HL-60 (cell line): ENCODE measurements around the gene DHRSX.

ENCODE experiments used
- GABPA ChIP-seq: IDR thresholded peaks from 2 replicates; pipeline ENCODE4 v1.6.1; 2012; ENCODE audit warnings: low read depth
- POLR2AphosphoS5 ChIP-seq: IDR thresholded peaks from 2 replicates; pipeline ENCODE4 v1.6.1; 2012; ENCODE audit warnings: low read depth
- TF ChIP-seq, protein P1 (sequence below): IDR thresholded peaks from one replicate; pipeline ENCODE4 v1.5.1; 2011; ENCODE audit warnings: low read length, control low read depth, inconsistent platforms; ENCODE audit not compliant: insufficient read depth
- TF ChIP-seq, protein P2 (sequence below): IDR thresholded peaks from 2 replicates; pipeline ENCODE4 v1.6.1; 2012; ENCODE audit warnings: low read depth; ENCODE audit not compliant: insufficient replicate concordance

DNA sequence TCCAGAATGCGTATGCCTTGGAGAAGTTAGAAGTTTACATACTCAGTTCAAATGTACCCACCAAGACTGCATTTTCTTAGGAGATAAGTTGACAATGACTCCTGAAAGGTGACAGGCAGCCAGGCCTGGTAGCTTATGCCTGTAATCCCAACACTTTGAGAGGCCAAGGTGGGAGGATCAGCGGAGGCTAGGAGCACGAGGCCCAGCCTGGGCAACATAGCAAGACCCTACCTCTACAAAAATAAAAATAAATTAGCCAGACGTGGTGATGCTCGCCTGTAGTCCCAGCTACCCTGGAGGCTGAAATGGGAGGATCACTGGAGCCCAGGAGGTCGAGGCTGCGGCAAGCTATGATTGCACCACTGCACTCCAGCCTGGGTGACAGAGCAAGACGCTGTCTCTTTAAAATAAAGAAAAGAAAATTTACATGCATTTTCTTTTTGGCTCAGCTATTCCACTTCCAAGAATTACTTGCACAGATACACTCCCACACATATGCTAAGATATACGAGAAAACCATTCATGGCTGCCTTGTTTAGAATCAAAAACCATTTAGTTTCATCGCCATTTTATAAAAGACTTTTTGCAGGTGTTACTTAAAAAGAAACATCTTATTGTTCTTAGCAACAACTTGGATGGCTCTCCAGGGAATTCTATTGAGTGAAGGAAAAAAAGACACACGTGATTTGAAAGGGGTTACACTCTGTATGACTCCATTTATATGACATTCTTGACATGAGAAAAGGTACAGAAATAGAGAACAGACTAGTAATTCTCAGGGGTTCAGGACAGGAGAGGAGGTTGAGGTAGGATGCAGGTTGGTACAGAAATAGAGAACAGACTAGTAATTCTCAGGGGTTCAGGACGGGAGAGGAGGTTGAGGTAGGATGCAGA, 66.3 kb downstream of the DHRSX start:
- TF ChIP-seq, protein P1, sequence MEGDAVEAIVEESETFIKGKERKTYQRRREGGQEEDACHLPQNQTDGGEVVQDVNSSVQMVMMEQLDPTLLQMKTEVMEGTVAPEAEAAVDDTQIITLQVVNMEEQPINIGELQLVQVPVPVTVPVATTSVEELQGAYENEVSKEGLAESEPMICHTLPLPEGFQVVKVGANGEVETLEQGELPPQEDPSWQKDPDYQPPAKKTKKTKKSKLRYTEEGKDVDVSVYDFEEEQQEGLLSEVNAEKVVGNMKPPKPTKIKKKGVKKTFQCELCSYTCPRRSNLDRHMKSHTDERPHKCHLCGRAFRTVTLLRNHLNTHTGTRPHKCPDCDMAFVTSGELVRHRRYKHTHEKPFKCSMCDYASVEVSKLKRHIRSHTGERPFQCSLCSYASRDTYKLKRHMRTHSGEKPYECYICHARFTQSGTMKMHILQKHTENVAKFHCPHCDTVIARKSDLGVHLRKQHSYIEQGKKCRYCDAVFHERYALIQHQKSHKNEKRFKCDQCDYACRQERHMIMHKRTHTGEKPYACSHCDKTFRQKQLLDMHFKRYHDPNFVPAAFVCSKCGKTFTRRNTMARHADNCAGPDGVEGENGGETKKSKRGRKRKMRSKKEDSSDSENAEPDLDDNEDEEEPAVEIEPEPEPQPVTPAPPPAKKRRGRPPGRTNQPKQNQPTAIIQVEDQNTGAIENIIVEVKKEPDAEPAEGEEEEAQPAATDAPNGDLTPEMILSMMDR, result no peak
- TF ChIP-seq GABPA (no peak), POLR2AphosphoS5 (no peak)
- TF ChIP-seq, protein P2, sequence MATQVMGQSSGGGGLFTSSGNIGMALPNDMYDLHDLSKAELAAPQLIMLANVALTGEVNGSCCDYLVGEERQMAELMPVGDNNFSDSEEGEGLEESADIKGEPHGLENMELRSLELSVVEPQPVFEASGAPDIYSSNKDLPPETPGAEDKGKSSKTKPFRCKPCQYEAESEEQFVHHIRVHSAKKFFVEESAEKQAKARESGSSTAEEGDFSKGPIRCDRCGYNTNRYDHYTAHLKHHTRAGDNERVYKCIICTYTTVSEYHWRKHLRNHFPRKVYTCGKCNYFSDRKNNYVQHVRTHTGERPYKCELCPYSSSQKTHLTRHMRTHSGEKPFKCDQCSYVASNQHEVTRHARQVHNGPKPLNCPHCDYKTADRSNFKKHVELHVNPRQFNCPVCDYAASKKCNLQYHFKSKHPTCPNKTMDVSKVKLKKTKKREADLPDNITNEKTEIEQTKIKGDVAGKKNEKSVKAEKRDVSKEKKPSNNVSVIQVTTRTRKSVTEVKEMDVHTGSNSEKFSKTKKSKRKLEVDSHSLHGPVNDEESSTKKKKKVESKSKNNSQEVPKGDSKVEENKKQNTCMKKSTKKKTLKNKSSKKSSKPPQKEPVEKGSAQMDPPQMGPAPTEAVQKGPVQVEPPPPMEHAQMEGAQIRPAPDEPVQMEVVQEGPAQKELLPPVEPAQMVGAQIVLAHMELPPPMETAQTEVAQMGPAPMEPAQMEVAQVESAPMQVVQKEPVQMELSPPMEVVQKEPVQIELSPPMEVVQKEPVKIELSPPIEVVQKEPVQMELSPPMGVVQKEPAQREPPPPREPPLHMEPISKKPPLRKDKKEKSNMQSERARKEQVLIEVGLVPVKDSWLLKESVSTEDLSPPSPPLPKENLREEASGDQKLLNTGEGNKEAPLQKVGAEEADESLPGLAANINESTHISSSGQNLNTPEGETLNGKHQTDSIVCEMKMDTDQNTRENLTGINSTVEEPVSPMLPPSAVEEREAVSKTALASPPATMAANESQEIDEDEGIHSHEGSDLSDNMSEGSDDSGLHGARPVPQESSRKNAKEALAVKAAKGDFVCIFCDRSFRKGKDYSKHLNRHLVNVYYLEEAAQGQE, result no peak
